Measurements from ENCODE around the gene TRPM4. TPM values are rescaled to one million over a fixed set of nuclear protein-coding genes. Genes with fewer than 3 reads are reported as not detected.

Gene TRPM4
- total and polyA plus RNA-seq, 2 of the 13 experiments (the other 11 are each of a cell fraction or from before 2014, with no cell fraction given) = 1.9 to 4.3 TPM

- TF ChIP-seq GLMP (CRISPR knock-in tag; IDR thresholded peaks at IDR 0.05; ENCODE audit: borderline replicate concordance) (no peak), MTF1 (CRISPR knock-in tag; IDR thresholded peaks at IDR 0.05) (peak; percentile 96), MBNL3 (CRISPR knock-in tag; conservative IDR thresholded peaks at IDR 0.05) (no peak), ZBTB37 (CRISPR knock-in tag; IDR thresholded peaks at IDR 0.05) (no peak), CREM (IDR thresholded peaks at IDR 0.05) (no peak), CREM (CRISPR knock-in tag; IDR thresholded peaks at IDR 0.05) (0 out of 2 replicates have a peak, but pooled peaks have one; percentile 28), ZNF879 (CRISPR knock-in tag; IDR thresholded peaks at IDR 0.05) (peak; percentile 99), ZNF136 (CRISPR knock-in tag; IDR thresholded peaks at IDR 0.05; ENCODE audit: low read depth) (peak; percentile 96), ZNF263 (CRISPR knock-in tag; IDR thresholded peaks at IDR 0.05) (peak; percentile 90), NR2C2 (CRISPR knock-in tag; IDR thresholded peaks at IDR 0.05; ENCODE audit: borderline replicate concordance) (peak; percentile 55), ZSCAN25 (CRISPR knock-in tag; IDR thresholded peaks at IDR 0.05) (peak; percentile 87; the same call in 1 of the 2 replicates), ZNF552 (CRISPR knock-in tag; IDR thresholded peaks at IDR 0.05; ENCODE audit: borderline replicate concordance) (peak; percentile 98), ZNF619 (CRISPR knock-in tag; IDR thresholded peaks at IDR 0.05) (peak; percentile 84; the same call in 1 of the 2 replicates), KMT2A (CRISPR knock-in tag; IDR thresholded peaks at IDR 0.05) (peak; percentile 74; the same call in 1 of the 2 replicates), TOPORS (CRISPR knock-in tag; IDR thresholded peaks at IDR 0.05) (peak; percentile 100), ELK4 (CRISPR knock-in tag; IDR thresholded peaks at IDR 0.05; ENCODE audit: borderline replicate concordance) (no peak; the same call in 1 of the 2 replicates), MAFF (IDR thresholded peaks at IDR 0.05; ENCODE audit: low read depth, low read length) (no peak; the same call in 1 of the 2 replicates), ZNF576 (CRISPR knock-in tag; IDR thresholded peaks at IDR 0.05) (peak; percentile 84; the same call in 1 of the 2 replicates), PHF8 (CRISPR knock-in tag; IDR thresholded peaks at IDR 0.05) (peak; percentile 72), ZNF709 (CRISPR knock-in tag; IDR thresholded peaks at IDR 0.05) (peak; percentile 99), ZNF841 (CRISPR knock-in tag; IDR thresholded peaks at IDR 0.05; ENCODE audit: borderline replicate concordance) (peak; percentile 97), DMTF1 (CRISPR knock-in tag; IDR thresholded peaks at IDR 0.05) (peak; percentile 94), ZNF207 (IDR thresholded peaks at IDR 0.05; ENCODE audit: borderline replicate concordance) (no peak)
These were observed 29.7 kb upstream of the TRPM4 start (continued) for GRCh38 chr19:49127674-49128544.

All from HepG2 (cell line).